GM19238 (cell line): ENCODE data around the gene ATG4D.
"Not testable (repeated sequence)": the region's sequence is repeated elsewhere in the genome, so short reads cannot be mapped to it uniquely, and the experiment has no call there.

Experiments
- DNase-seq: peaks from one replicate; pipeline ENCODE4 v3.0.0; 2011; ENCODE audit warnings: low spot score; ENCODE audit not compliant: insufficient read length

ATG4D gene

GRCh38 chr19:10519421-10519820 is 24.3 kb upstream of the ATG4D start:
- DNase-seq = no peak

- no peak for DNase-seq
Measured at GRCh38 chr19:10520652-10521318, 22.9 kb upstream of the ATG4D start.

GRCh38 chr19:10521461-10522171 is 22.1 kb upstream of the ATG4D start:
- DNase-seq = no peak

GRCh38 chr19:10523135-10523636 is 20.5 kb upstream of the ATG4D start:
- no peak for DNase-seq

GRCh38 chr19:10525636-10526035 is 18.1 kb upstream of the ATG4D start:
- no peak for DNase-seq

GRCh38 chr19:10526887-10527286 is 16.8 kb upstream of the ATG4D start:
- DNase-seq = not testable (repeated sequence)

- DNase-seq = no peak
Measured at GRCh38 chr19:10532457-10532856, 11.2 kb upstream of the ATG4D start.

- DNase-seq = no peak
Measured at GRCh38 chr19:10533646-10534386, 9.9 kb upstream of the ATG4D start.

- no peak for DNase-seq
Measured at GRCh38 chr19:10535613-10536012, 8.1 kb upstream of the ATG4D start.

- no peak for DNase-seq
Measured at GRCh38 chr19:10537668-10538067, 6.0 kb upstream of the ATG4D start.

GRCh38 chr19:10538204-10538983 is 5.3 kb upstream of the ATG4D start:
- no peak for DNase-seq

GRCh38 chr19:10539016-10539415 is 4.7 kb upstream of the ATG4D start:
- not testable (repeated sequence) for DNase-seq

- no peak for DNase-seq
Measured at GRCh38 chr19:10543059-10543419, 665 bp upstream of the ATG4D start.

- DNase-seq = no peak
Measured at GRCh38 chr19:10544242-10544752, 593 bp downstream of the ATG4D start.

- DNase-seq = no peak
Measured at GRCh38 chr19:10544753-10545251, 1.1 kb downstream of the ATG4D start.

GRCh38 chr19:10546817-10547216 is 3.1 kb downstream of the ATG4D start:
- no peak for DNase-seq

- DNase-seq = no peak
Measured at GRCh38 chr19:10548746-10549276, 5.1 kb downstream of the ATG4D start.

GRCh38 chr19:10549733-10550132 is 6.0 kb downstream of the ATG4D start:
- DNase-seq = no peak

GRCh38 chr19:10550336-10550735 is 6.6 kb downstream of the ATG4D start:
- no peak for DNase-seq

- not testable (repeated sequence) for DNase-seq
Measured at GRCh38 chr19:10551006-10551405, 7.3 kb downstream of the ATG4D start.
